ENCODE results near the gene B4GALT4.

DNA sequence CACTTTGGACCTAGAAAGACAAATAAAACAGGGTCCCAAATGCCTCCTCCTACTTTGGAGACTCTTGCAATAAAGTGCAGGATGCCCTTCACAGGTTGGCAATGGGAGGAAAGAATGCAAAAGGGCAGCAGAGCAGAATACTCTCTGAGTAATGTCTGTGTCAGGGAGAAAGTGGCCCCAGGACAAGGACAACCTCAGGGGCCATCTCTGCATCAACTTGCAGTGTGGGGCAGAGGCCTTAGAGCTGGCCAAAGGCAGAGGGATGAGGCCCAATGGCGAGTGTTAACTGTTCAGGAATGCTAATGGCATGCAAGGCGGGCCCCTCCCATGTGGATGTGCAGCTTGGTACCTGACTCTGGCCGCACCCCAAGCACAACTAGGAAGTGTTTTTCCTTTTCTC is 58.9 kb downstream of the B4GALT4 start:
- TF ChIP-seq, protein P1, sequence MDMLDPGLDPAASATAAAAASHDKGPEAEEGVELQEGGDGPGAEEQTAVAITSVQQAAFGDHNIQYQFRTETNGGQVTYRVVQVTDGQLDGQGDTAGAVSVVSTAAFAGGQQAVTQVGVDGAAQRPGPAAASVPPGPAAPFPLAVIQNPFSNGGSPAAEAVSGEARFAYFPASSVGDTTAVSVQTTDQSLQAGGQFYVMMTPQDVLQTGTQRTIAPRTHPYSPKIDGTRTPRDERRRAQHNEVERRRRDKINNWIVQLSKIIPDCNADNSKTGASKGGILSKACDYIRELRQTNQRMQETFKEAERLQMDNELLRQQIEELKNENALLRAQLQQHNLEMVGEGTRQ (IDR thresholded peaks at IDR 0.05; ENCODE audit: low read length), result no peak
- TF ChIP-seq CEBPB (IDR thresholded peaks at IDR 0.05; ENCODE audit: low read depth, low read length) (no peak), RFX5 (IDR thresholded peaks at IDR 0.05; ENCODE audit: borderline replicate concordance, low read depth, low read length) (no peak)
- TF ChIP-seq, protein P2, sequence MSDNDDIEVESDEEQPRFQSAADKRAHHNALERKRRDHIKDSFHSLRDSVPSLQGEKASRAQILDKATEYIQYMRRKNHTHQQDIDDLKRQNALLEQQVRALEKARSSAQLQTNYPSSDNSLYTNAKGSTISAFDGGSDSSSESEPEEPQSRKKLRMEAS (IDR thresholded peaks at IDR 0.05), result no peak
